Lower leg skin (tissue), 3 donors: ENCODE data around the gene CFAP300.

Experiments
- POLR2A ChIP-seq, 2 donors: fragments of 450-650 bp; IDR thresholded peaks; one replicate each; pipeline ENCODE4 v1.6.1; 2016 to 2017; ENCODE audit warnings: antibody characterized with exemption in 2 of 2, mild to moderate bottlenecking in 1 of 2, moderate library complexity in 1 of 2
- TF ChIP-seq, protein P1 (sequence below), 3 donors: fragments of 450-650 bp; IDR thresholded peaks; one replicate each; pipeline ENCODE4 v1.5.1; 2016; ENCODE audit warnings: antibody characterized with exemption in 3 of 3, mild to moderate bottlenecking in 3 of 3, moderate library complexity in 2 of 3

DNA sequence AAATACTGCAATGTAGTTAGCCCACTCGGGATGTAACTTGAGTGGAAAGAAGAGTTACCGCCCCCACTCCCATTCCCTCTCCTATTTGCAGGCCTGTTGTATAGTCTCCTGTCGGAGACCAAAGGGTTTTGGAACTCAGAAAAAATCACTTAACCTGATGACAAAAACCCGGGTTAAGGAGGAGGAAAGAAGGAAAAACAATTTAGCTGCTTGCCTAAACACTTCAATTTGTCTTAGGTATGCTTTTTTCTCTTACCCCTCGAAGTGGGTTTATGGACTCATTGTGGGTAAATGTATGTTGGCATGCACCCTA is 65.2 kb downstream of the CFAP300 start:
- TF ChIP-seq, protein P1, sequence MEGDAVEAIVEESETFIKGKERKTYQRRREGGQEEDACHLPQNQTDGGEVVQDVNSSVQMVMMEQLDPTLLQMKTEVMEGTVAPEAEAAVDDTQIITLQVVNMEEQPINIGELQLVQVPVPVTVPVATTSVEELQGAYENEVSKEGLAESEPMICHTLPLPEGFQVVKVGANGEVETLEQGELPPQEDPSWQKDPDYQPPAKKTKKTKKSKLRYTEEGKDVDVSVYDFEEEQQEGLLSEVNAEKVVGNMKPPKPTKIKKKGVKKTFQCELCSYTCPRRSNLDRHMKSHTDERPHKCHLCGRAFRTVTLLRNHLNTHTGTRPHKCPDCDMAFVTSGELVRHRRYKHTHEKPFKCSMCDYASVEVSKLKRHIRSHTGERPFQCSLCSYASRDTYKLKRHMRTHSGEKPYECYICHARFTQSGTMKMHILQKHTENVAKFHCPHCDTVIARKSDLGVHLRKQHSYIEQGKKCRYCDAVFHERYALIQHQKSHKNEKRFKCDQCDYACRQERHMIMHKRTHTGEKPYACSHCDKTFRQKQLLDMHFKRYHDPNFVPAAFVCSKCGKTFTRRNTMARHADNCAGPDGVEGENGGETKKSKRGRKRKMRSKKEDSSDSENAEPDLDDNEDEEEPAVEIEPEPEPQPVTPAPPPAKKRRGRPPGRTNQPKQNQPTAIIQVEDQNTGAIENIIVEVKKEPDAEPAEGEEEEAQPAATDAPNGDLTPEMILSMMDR (IDR thresholded peaks at IDR 0.05): no peak
- no peak for TF ChIP-seq POLR2A (IDR thresholded peaks at IDR 0.05)
